ENCODE data around the gene ARHGAP4. TPM values are rescaled to one million over a fixed set of nuclear protein-coding genes. Genes with fewer than 3 reads are reported as not detected.

ARHGAP4 gene
- total and polyA plus RNA-seq, 10 of the 15 experiments (the other 5 are each of a cell fraction or from before 2014, with no cell fraction given) = 0.71 to 120 (median 44.3) TPM

DNA sequence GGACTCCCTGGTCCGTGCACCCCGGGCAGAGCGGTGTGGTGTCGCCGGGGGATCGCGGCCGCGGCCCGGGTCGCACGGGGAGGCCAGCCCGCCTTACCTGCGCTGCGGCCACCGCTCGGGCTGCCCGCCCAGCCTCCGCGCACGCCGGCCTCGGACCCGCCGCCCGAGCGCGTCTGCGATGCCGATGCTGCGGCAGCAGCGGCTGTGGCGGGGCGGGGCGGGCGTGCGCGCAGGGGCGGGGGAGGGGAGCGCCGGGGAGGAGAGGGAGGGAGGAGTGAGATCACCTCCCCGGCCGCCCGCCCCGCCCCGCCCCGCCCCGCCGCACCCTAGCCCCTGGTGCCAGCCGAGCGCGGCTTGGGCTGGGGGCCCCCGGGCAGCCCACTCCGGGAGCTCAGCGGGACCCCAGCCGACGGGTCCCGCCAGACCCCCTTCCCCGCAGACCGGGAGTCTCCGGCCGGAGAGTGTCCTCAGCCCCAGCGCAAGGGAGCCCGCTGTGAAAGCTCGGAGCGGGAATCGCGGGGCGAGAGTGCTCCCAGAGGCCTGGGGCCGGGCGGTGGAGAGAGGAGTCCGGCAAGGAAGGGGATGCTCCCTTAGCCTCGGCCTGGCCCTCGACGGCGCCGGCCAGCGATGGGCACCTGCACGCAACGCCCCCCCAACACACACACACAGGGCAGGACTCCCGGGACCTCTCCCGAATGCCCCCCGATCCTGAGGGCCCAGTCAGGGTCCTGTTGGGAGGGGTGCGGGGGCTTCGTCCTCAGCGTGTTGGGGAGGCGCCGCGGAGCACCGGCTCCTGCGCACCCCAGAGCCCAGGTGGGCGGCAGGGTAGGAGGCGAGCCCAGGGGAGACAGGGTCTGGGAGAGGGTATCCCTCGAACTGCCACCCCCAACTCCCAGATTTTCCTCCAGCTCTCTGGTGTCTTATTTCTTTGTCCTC, 39.8 kb downstream of the ARHGAP4 start, which contains the start of gene L1CAM (continued):
- TF ChIP-seq BMI1 (IDR thresholded peaks at IDR 0.05; ENCODE audit: borderline replicate concordance) (no peak), MXI1 (IDR thresholded peaks at IDR 0.05; ENCODE audit: low read depth, low read length) (no peak)
- TF ChIP-seq, protein P1, sequence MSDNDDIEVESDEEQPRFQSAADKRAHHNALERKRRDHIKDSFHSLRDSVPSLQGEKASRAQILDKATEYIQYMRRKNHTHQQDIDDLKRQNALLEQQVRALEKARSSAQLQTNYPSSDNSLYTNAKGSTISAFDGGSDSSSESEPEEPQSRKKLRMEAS (IDR thresholded peaks at IDR 0.05; ENCODE audit: low read depth, low read length) = no peak

DNA sequence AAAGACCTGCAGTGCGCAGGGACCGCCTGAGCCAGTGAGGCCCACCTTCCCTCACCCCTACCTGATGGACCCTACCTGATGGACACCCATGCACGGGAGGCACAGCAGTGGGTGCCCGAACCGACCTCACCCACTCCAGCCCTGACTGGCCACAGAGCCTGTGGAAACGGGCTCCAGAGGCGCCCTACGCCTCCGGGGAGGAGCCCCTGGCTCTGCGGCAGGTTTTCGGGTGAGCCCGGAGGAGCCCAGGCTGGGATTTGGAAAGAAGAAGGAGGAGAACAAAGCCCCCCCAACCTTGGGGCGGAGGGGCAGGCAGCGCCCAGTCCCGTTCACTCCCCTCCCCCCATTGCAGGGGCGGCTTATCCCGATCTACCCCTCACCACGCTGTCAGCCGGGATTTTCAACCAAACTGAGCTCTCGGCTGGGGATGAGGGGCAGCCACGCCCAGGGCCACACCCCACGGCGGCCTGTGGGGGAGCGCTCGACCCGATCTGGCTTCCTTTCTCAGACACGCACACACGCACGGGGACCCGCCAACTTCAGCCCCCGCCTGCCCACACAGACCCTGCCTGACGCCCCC, 40.8 kb downstream of the ARHGAP4 start:
- no peak overlapping the region for H2AFZ ChIP-seq (ENCODE audit: control insufficient read depth, low read depth, low read length)
- intact Hi-C loops (cut with micrococcal nuclease; ENCODE audit: unreplicated experiment) (no loop called here), in situ Hi-C loops (cut with MboI) (no loop called here)
- H3K27me3 ChIP-seq (replicated peaks in 1 of 2; ENCODE audit: control insufficient read depth in 2 of 2, insufficient read depth in 2 of 2, low read length in 1 of 2) = peaks cover 0 to 2% of the 10 kb centered on the region in 2 experiments; a peak in 3 of 4 replicates
- H3K36me3 ChIP-seq (ENCODE audit: control insufficient read depth in 2 of 2, insufficient read depth in 2 of 2, low read length in 1 of 2) = no peaks in the 10 kb centered on the region
- no peak for ATAC-seq
- no peak for DNase-seq (ENCODE audit: low read depth, low spot score)
- no peak overlapping the region for H3K9ac ChIP-seq (ENCODE audit: control insufficient read depth, insufficient read depth, low read length)
- CTCF ChIA-PET = no interaction called here
- RAD21 ChIA-PET (ENCODE audit: unreplicated experiment) = no interaction called here
- no peak overlapping the region for H3K4me3 ChIP-seq
- WGBS (ENCODE audit: insufficient coverage, insufficient replicate concordance, low lambda C conversion rate, missing lambda C conversion rate) = 40% methylated on average over 22 of the region's 32 CpGs
- no peak for FAIRE-seq
- SMC1A ChIA-PET (ENCODE audit: uncharacterized antibody, unreplicated experiment) = no interaction called here
- no peak overlapping the region for H3K4me2 ChIP-seq (ENCODE audit: control insufficient read depth, insufficient read depth)
- no peaks in the 10 kb centered on the region for H3K9me3 ChIP-seq (replicated peaks; ENCODE audit: control insufficient read depth, insufficient read depth, low read length)
- BruUV-seq (replicated peaks) = no TSS peak
- H3K27ac ChIP-seq (ENCODE audit: control insufficient read depth, insufficient read depth) = no peak overlapping the region
- no peaks in the 10 kb centered on the region for H3K79me2 ChIP-seq (ENCODE audit: control insufficient read depth, insufficient read depth, low read length)
- no peaks in the 10 kb centered on the region for H4K20me1 ChIP-seq (ENCODE audit: control insufficient read depth, insufficient read depth)
- POLR2A ChIA-PET = no interaction called here
- no peaks in the 10 kb centered on the region; the same call in 1 of the 2 replicates for H3K4me1 ChIP-seq (ENCODE audit: control insufficient read depth, insufficient read depth, low read length)
- TF ChIP-seq, protein P2, sequence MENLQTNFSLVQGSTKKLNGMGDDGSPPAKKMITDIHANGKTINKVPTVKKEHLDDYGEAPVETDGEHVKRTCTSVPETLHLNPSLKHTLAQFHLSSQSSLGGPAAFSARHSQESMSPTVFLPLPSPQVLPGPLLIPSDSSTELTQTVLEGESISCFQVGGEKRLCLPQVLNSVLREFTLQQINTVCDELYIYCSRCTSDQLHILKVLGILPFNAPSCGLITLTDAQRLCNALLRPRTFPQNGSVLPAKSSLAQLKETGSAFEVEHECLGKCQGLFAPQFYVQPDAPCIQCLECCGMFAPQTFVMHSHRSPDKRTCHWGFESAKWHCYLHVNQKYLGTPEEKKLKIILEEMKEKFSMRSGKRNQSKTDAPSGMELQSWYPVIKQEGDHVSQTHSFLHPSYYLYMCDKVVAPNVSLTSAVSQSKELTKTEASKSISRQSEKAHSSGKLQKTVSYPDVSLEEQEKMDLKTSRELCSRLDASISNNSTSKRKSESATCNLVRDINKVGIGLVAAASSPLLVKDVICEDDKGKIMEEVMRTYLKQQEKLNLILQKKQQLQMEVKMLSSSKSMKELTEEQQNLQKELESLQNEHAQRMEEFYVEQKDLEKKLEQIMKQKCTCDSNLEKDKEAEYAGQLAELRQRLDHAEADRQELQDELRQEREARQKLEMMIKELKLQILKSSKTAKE (IDR thresholded peaks at IDR 0.05; ENCODE audit: low read depth, poor library complexity, severe bottlenecking) = no peak
- TF ChIP-seq ZZZ3 (IDR thresholded peaks at IDR 0.05; ENCODE audit: control insufficient read depth, insufficient read length, low read depth) (no peak), HDAC6 (IDR thresholded peaks at IDR 0.05; ENCODE audit: unreplicated experiment) (no peak), BHLHE40 (IDR thresholded peaks at IDR 0.05; ENCODE audit: borderline replicate concordance in 1 of 2, low read depth in 2 of 2, low read length in 1 of 2) (no peak), CHD1 (IDR thresholded peaks at IDR 0.05; ENCODE audit: low read depth, low read length) (no peak), ZNF217 (IDR thresholded peaks at IDR 0.05) (no peak), IRF4 (IDR thresholded peaks at IDR 0.05; ENCODE audit: low read depth, low read length) (no peak), CREB1 (IDR thresholded peaks at IDR 0.05; ENCODE audit: low read depth) (no peak)
- TF ChIP-seq, protein P3, sequence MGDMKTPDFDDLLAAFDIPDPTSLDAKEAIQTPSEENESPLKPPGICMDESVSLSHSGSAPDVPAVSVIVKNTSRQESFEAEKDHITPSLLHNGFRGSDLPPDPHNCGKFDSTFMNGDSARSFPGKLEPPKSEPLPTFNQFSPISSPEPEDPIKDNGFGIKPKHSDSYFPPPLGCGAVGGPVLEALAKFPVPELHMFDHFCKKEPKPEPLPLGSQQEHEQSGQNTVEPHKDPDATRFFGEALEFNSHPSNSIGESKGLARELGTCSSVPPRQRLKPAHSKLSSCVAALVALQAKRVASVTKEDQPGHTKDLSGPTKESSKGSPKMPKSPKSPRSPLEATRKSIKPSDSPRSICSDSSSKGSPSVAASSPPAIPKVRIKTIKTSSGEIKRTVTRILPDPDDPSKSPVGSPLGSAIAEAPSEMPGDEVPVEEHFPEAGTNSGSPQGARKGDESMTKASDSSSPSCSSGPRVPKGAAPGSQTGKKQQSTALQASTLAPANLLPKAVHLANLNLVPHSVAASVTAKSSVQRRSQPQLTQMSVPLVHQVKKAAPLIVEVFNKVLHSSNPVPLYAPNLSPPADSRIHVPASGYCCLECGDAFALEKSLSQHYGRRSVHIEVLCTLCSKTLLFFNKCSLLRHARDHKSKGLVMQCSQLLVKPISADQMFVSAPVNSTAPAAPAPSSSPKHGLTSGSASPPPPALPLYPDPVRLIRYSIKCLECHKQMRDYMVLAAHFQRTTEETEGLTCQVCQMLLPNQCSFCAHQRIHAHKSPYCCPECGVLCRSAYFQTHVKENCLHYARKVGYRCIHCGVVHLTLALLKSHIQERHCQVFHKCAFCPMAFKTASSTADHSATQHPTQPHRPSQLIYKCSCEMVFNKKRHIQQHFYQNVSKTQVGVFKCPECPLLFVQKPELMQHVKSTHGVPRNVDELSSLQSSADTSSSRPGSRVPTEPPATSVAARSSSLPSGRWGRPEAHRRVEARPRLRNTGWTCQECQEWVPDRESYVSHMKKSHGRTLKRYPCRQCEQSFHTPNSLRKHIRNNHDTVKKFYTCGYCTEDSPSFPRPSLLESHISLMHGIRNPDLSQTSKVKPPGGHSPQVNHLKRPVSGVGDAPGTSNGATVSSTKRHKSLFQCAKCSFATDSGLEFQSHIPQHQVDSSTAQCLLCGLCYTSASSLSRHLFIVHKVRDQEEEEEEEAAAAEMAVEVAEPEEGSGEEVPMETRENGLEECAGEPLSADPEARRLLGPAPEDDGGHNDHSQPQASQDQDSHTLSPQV (IDR thresholded peaks at IDR 0.05) = no peak
- TF ChIP-seq, protein P4, sequence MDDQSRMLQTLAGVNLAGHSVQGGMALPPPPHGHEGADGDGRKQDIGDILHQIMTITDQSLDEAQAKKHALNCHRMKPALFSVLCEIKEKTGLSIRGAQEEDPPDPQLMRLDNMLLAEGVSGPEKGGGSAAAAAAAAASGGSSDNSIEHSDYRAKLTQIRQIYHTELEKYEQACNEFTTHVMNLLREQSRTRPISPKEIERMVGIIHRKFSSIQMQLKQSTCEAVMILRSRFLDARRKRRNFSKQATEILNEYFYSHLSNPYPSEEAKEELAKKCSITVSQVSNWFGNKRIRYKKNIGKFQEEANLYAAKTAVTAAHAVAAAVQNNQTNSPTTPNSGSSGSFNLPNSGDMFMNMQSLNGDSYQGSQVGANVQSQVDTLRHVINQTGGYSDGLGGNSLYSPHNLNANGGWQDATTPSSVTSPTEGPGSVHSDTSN (IDR thresholded peaks at IDR 0.05; ENCODE audit: insufficient replicate concordance, low read depth, low read length) = no peak

All from GM12878 (cell line).